ENCODE data around the gene NAMPT. TPM values are rescaled to one million over a fixed set of nuclear protein-coding genes. Genes with fewer than 3 reads are reported as not detected.

Gene NAMPT
- total RNA-seq, 6 experiments from 2014 or later = 36.4 to 52.1 (median 44.6) TPM

- no peak for TF ChIP-seq CTCF (IDR thresholded peaks at IDR 0.05)
- Mint-ChIP-seq H3K27ac (no peak overlapping the region), H3K4me1 (ENCODE audit: low read depth) (peaks cover 5% of the 10 kb centered on the region; the same call in 1 of the 2 replicates), H3K27me3 (ENCODE audit: insufficient read depth) (no peaks in the 10 kb centered on the region), H3K9me3 (no peaks in the 10 kb centered on the region), H3K36me3 (ENCODE audit: low read depth) (peaks cover 27% of the 10 kb centered on the region), H3K4me3 (no peak overlapping the region)
- DNase-seq = no peak
Observed at GRCh38 chr7:106265133-106265532, 19.6 kb downstream of the NAMPT start.

- Mint-ChIP-seq H3K27ac (no peak overlapping the region), H3K4me3 (no peak overlapping the region), H3K36me3 (ENCODE audit: low read depth) (peaks cover 41% of the 10 kb centered on the region), H3K9me3 (no peaks in the 10 kb centered on the region), H3K27me3 (ENCODE audit: insufficient read depth) (no peaks in the 10 kb centered on the region), H3K4me1 (ENCODE audit: low read depth) (peaks cover 5% of the 10 kb centered on the region; the same call in 1 of the 2 replicates)
- TF ChIP-seq CTCF (IDR thresholded peaks at IDR 0.05) = no peak
- DNase-seq = no peak
Observed at GRCh38 chr7:106262221-106262881, 22.4 kb downstream of the NAMPT start.

GRCh38 chr7:106260136-106260561, 24.6 kb downstream of the NAMPT start:
- Mint-ChIP-seq H3K27me3 (ENCODE audit: insufficient read depth) (no peaks in the 10 kb centered on the region), H3K9me3 (no peaks in the 10 kb centered on the region), H3K4me3 (no peak overlapping the region), H3K36me3 (ENCODE audit: low read depth) (peaks cover 33% of the 10 kb centered on the region), H3K27ac (no peak overlapping the region), H3K4me1 (ENCODE audit: low read depth) (peaks cover 5% of the 10 kb centered on the region; the same call in 1 of the 2 replicates)
- DNase-seq = no peak
- TF ChIP-seq CTCF (IDR thresholded peaks at IDR 0.05) = no peak

- peaks cover 34% of the 10 kb centered on the region for H3K36me3 Mint-ChIP-seq (ENCODE audit: low read depth)
- TF ChIP-seq CTCF (IDR thresholded peaks at IDR 0.05) = no peak
- no peaks in the 10 kb centered on the region for H3K9me3 Mint-ChIP-seq
- no peak overlapping the region for H3K4me3 Mint-ChIP-seq
- no peak for DNase-seq
- peaks cover 5% of the 10 kb centered on the region; the same call in 1 of the 2 replicates for H3K4me1 Mint-ChIP-seq (ENCODE audit: low read depth)
- no peak overlapping the region for H3K27ac Mint-ChIP-seq
- H3K27me3 Mint-ChIP-seq (ENCODE audit: insufficient read depth) = no peaks in the 10 kb centered on the region
Observed at GRCh38 chr7:106258789-106259188, 26.0 kb downstream of the NAMPT start.

- Mint-ChIP-seq H3K4me1 (ENCODE audit: low read depth) (peaks cover 5% of the 10 kb centered on the region; the same call in 1 of the 2 replicates), H3K27ac (no peak overlapping the region), H3K9me3 (no peaks in the 10 kb centered on the region), H3K4me3 (no peak overlapping the region), H3K27me3 (ENCODE audit: insufficient read depth) (no peaks in the 10 kb centered on the region), H3K36me3 (ENCODE audit: low read depth) (peaks cover 36% of the 10 kb centered on the region)
- no peak for TF ChIP-seq CTCF (IDR thresholded peaks at IDR 0.05)
- no peak for DNase-seq
Observed at GRCh38 chr7:106257752-106258151, 27.0 kb downstream of the NAMPT start.
